ENCODE data around the gene COL8A2.
"Not testable (repeated sequence)": the region's sequence is repeated elsewhere in the genome, so short reads cannot be mapped to it uniquely, and the experiment has no call there.

Gene COL8A2

GRCh38 chr1:36125129-36125991 is at the start of gene COL8A2:
Gene COL8A2, minus strand, starts transcription at chr1:36125222. Its CDS starts 24,980 bp downstream, at chr1:36100242.
- no peak for DNase-seq

- DNase-seq, result no peak
Observed at GRCh38 chr1:36174713-36175112, 49.7 kb upstream of the COL8A2 start.

- no peak for DNase-seq
Observed at GRCh38 chr1:36172983-36173382, 48.0 kb upstream of the COL8A2 start.

GRCh38 chr1:36172017-36172747 is 47.2 kb upstream of the COL8A2 start:
- DNase-seq, result no peak

GRCh38 chr1:36170643-36171412 is 45.8 kb upstream of the COL8A2 start:
- DNase-seq, result no peak

GRCh38 chr1:36168514-36168913 is 43.5 kb upstream of the COL8A2 start:
- DNase-seq, result no peak

GRCh38 chr1:36166938-36167905 is 42.2 kb upstream of the COL8A2 start:
- no peak for DNase-seq

GRCh38 chr1:36166136-36166535 is 41.1 kb upstream of the COL8A2 start:
- no peak for DNase-seq

GRCh38 chr1:36165145-36165544 is 40.1 kb upstream of the COL8A2 start:
- DNase-seq, result no peak

GRCh38 chr1:36164361-36164760 is 39.3 kb upstream of the COL8A2 start:
- DNase-seq, result no peak

GRCh38 chr1:36163426-36163825 is 38.4 kb upstream of the COL8A2 start:
- no peak for DNase-seq

- no peak for DNase-seq
Observed at GRCh38 chr1:36162680-36163239, 37.7 kb upstream of the COL8A2 start.

GRCh38 chr1:36161641-36162531 is 36.9 kb upstream of the COL8A2 start:
- DNase-seq, result no peak

GRCh38 chr1:36160949-36161485 is 36.0 kb upstream of the COL8A2 start:
- DNase-seq, result peak; percentile 86

GRCh38 chr1:36160388-36160948 is 35.4 kb upstream of the COL8A2 start:
- DNase-seq, result no peak

- DNase-seq, result no peak
Observed at GRCh38 chr1:36159614-36160387, 34.8 kb upstream of the COL8A2 start.

- not testable (repeated sequence) for DNase-seq
Observed at GRCh38 chr1:36158827-36159252, 33.8 kb upstream of the COL8A2 start.

GRCh38 chr1:36157973-36158826 is 33.2 kb upstream of the COL8A2 start:
- DNase-seq, result no peak
